ENCODE results near the gene GPR83. TPM values are rescaled to one million over a fixed set of nuclear protein-coding genes. Genes with fewer than 3 reads are reported as not detected.

Gene GPR83
- total and polyA plus RNA-seq, 10 of the 15 experiments (the other 5 are each of a cell fraction or from before 2014, with no cell fraction given) = 0.03 to 0.19 (median 0.05) TPM; not detected in 7

DNA sequence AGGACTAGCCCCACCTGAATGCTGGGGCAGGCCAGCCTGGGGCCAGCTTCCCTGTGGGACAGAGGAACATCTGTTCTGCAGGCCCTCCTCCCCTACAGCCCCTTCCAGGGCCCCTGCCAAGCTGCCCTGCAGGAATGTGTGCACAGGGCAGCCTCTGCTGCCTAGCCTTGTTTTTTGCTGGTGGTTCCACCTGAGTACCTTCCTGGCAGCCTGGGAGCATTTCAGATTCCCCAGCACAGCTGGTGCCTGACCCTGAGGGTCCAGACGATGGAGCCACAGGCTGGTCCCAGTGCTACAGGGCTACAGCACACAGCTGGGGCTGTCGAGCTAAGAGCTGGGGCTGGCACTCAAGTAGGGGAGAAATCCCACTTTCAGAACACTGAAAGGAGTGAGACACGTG is 22.3 kb upstream of the GPR83 start:
- Histone ChIP-seq H3K9ac (ENCODE audit: control insufficient read depth, insufficient read depth, low read length) (no peak overlapping the region), H4K20me1 (ENCODE audit: control insufficient read depth, insufficient read depth) (no peaks in the 10 kb centered on the region), H3K4me3 (no peak overlapping the region), H2AFZ (ENCODE audit: control insufficient read depth, low read depth, low read length) (no peak overlapping the region), H3K9me3 (replicated peaks; ENCODE audit: control insufficient read depth, insufficient read depth, low read length) (no peaks in the 10 kb centered on the region; the same call in 2 of the 3 replicates), H3K27me3 (replicated peaks in 1 of 2; ENCODE audit: control insufficient read depth in 2 of 2, insufficient read depth in 2 of 2, low read length in 1 of 2) (no peaks in the 10 kb centered on the region), H3K4me2 (ENCODE audit: control insufficient read depth, insufficient read depth) (no peak overlapping the region), H3K4me1 (ENCODE audit: control insufficient read depth, insufficient read depth, low read length) (no peaks in the 10 kb centered on the region), H3K36me3 (ENCODE audit: control insufficient read depth in 2 of 2, insufficient read depth in 2 of 2, low read length in 1 of 2) (peaks cover 7 to 10% of the 10 kb centered on the region in 2 experiments), H3K27ac (ENCODE audit: control insufficient read depth, insufficient read depth) (no peak overlapping the region), H3K79me2 (ENCODE audit: control insufficient read depth, insufficient read depth, low read length) (no peaks in the 10 kb centered on the region)
- CTCF ChIA-PET = interaction anchor here (1.0 to 1.4 kb wide), 2 partner anchors 82 to 97 kb away, joined by 3 read pairs; no protein-coding TSS in a partner anchor
- FAIRE-seq = no peak
- no peak for DNase-seq (ENCODE audit: low read depth, low spot score)
- intact Hi-C loops (cut with micrococcal nuclease; ENCODE audit: unreplicated experiment) = no loop called here
- BruUV-seq (replicated peaks) = no TSS peak
- no peak for ATAC-seq
- SMC1A ChIA-PET (ENCODE audit: uncharacterized antibody, unreplicated experiment) = interaction anchor here (1.2 to 1.3 kb wide), 2 partner anchors 13 to 82 kb away, joined by 3 to 4 read pairs; no protein-coding TSS in a partner anchor
- POLR2A ChIA-PET = no interaction called here
- RAD21 ChIA-PET (ENCODE audit: unreplicated experiment) = no interaction called here
- 98% methylated on average over 3 of the region's 3 CpGs for WGBS (ENCODE audit: insufficient coverage, insufficient replicate concordance, low lambda C conversion rate, missing lambda C conversion rate)
- TF ChIP-seq TCF12 (IDR thresholded peaks at IDR 0.05; ENCODE audit: low read depth, low read length) (no peak), TCF3 (IDR thresholded peaks at IDR 0.05; ENCODE audit: borderline replicate concordance, insufficient read depth, low read depth, low read length) (no peak), EZH2 (IDR thresholded peaks at IDR 0.05; ENCODE audit: borderline replicate concordance, control insufficient read depth, low read depth, low read length) (no peak), NR2F1 (conservative IDR thresholded peaks at IDR 0.05) (no peak), SUZ12 (IDR thresholded peaks at IDR 0.05; ENCODE audit: unreplicated experiment) (no peak), RCOR1 (conservative IDR thresholded peaks at IDR 0.05; ENCODE audit: low read depth, low read length) (no peak), SMAD5 (IDR thresholded peaks at IDR 0.05; ENCODE audit: low read depth) (no peak), HDAC2 (IDR thresholded peaks at IDR 0.05) (no peak), BRCA1 (IDR thresholded peaks at IDR 0.05; ENCODE audit: low read depth, low read length) (no peak)
- in situ Hi-C loops (cut with MboI) = no loop called here
